Heart left ventricle (tissue), 13 donors: ENCODE data around the gene EIF2B2.

Experiments used
- CTCF ChIP-seq, 12 donors: fragments of 200-600 bp; sonication (generic) in 4 of 12; IDR thresholded peaks; one replicate each; pipeline versions ENCODE4 v1.5.0 to v1.8.0; 2018 to 2022; ENCODE audit warnings: antibody characterized with exemption in 12 of 12, mild to moderate bottlenecking in 5 of 12
- POLR2A ChIP-seq, 2 donors: fragments of 450-650 bp; IDR thresholded peaks; one replicate each; pipeline ENCODE4 v1.6.1; 2017; ENCODE audit warnings: antibody characterized with exemption in 2 of 2, mild to moderate bottlenecking in 2 of 2, moderate library complexity in 2 of 2
- donor health status: ischemic (EF 13 %, LVEDD 7.1; RV severe dilation, severe dysfunction).
- donor health status: DM: no; HTN: yes; CAD: no.
- donor health status: DM: no; HTN: no; CAD: no.
- donor health status: ischemic (EF 25% LVEDD 6.9; RV normal size, moderate dysfunction).
- donor health status: ischemic (EF 25% LVEDD 5.7; RV mildly dilated, moderate dysfunction).
- donor health status: ischemic (EF 35%, LVEDD 5.7; RV mildly dilated, moderate dysfunction).
- donor health status: nonischemic (EF 11% LVEDD 7.7; RV severe dilation, severe dysfunction).
- donor health status: DM: yes; HTN: yes; CAD: no.
- donor health status: PGD.
- donor health status: ischemic (EF 29% LVEDD 5.4; RV normal size, mild dysfunction).
- donor health status: nonischemic (EF 23%, LVEDD 6.1; RV moderate dilation, normal function).

- TF ChIP-seq POLR2A (IDR thresholded peaks at IDR 0.05) (no peak), CTCF (IDR thresholded peaks at IDR 0.05) (no peak)
Observed at GRCh38 chr14:75032939-75033338, 30.2 kb downstream of the EIF2B2 start.
